IMR-90 (cell line): ENCODE data around the gene HPSE2. TPM values are rescaled to one million over a fixed set of nuclear protein-coding genes. Genes with fewer than 3 reads are reported as not detected.

Source experiments
- ATAC-seq: fragments of 200-7000 bp; cut with Tn5 transposase; 2 replicates; pipeline ENCODE4 v1.9.1; 2020; ENCODE audit warnings: low read depth, mild to moderate bottlenecking, moderate library complexity
- BruUV-seq: library from RNA; stranded (reverse); fragments of 400-500 nt; replicated peaks from 2 replicates; lab custom pipeline; 2021; lab: Mats Ljungman, UMichigan
- CTCF ChIA-PET: fragments of 300-600 bp; formaldehyde crosslinking; extraction: SDS; loops from one replicate; lab custom pipeline; 2021; ENCODE audit warnings: antibody characterized with exemption; lab: Yijun Ruan, JAX
- POLR2A ChIA-PET: fragments of 300-600 bp; sonication (Branson Sonifier 250); formaldehyde crosslinking; loops from one replicate; lab custom pipeline; 2022; ENCODE audit warnings: antibody characterized with exemption; ENCODE audit not compliant: unreplicated experiment; lab: Charles Lee
- DNase-seq: peaks from one replicate; pipeline ENCODE4 v3.0.0; 2013
- H2AFZ ChIP-seq: replicated peaks from 2 replicates; pipeline ENCODE3; 2013; ENCODE audit warnings: low read length, mild to moderate bottlenecking; ENCODE audit not compliant: poor library complexity
- H2AK5ac ChIP-seq: 2 replicates; pipeline ENCODE4 v1.6.1; 2013; ENCODE audit warnings: low read depth, low read length, inconsistent platforms
- H2AK9ac ChIP-seq: replicated peaks from 2 replicates; pipeline ENCODE3; 2013; ENCODE audit warnings: mild to moderate bottlenecking, low read depth, low read length, moderate library complexity; ENCODE audit not compliant: poor library complexity
- H2BK120ac ChIP-seq: 2 replicates; pipeline ENCODE4 v1.6.1; 2013; ENCODE audit warnings: low read depth, low read length, inconsistent platforms
- H2BK15ac ChIP-seq: 3 replicates; pipeline ENCODE4 v1.6.1; 2013; ENCODE audit warnings: low read depth, low read length, inconsistent platforms
- H2BK20ac ChIP-seq: 2 replicates; pipeline ENCODE4 v1.6.1; 2013; ENCODE audit warnings: low read depth, mild to moderate bottlenecking, inconsistent platforms, low read length, moderate library complexity
- H2BK5ac ChIP-seq: 2 replicates; pipeline ENCODE4 v1.6.1; 2013; ENCODE audit warnings: mild to moderate bottlenecking, low read depth, low read length, inconsistent platforms; ENCODE audit not compliant: poor library complexity, severe bottlenecking
- H3K14ac ChIP-seq: replicated peaks from 2 replicates; pipeline ENCODE4 v1.6.1; 2013; ENCODE audit warnings: low read depth, low read length, inconsistent platforms
- H3K18ac ChIP-seq: 2 replicates; pipeline ENCODE4 v1.6.1; 2013; ENCODE audit warnings: low read depth, low read length, control low read depth
- H3K23ac ChIP-seq: 2 replicates; pipeline ENCODE4 v1.6.1; 2013; ENCODE audit warnings: low read depth, low read length, inconsistent platforms
- H3K27ac ChIP-seq: 2 replicates; pipeline ENCODE4 v1.5.1; 2013; ENCODE audit warnings: mild to moderate bottlenecking, control low read depth, low read length; ENCODE audit not compliant: insufficient read depth
- H3K27me3 ChIP-seq: 2 replicates; pipeline ENCODE4 v1.6.1; 2013; ENCODE audit warnings: low read length; ENCODE audit not compliant: control insufficient read depth, insufficient read depth
- H3K36me3 ChIP-seq: 2 replicates; pipeline ENCODE4 v1.6.1; 2013; ENCODE audit warnings: low read length, mixed read lengths; ENCODE audit not compliant: control insufficient read depth, insufficient read depth
- H3K4ac ChIP-seq: 2 replicates; pipeline ENCODE4 v1.6.1; 2013; ENCODE audit warnings: low read depth, low read length, inconsistent platforms
- H3K4me1 ChIP-seq: 2 replicates; pipeline ENCODE4 v1.6.1; 2013; ENCODE audit warnings: low read length, mixed read lengths; ENCODE audit not compliant: control insufficient read depth, insufficient read depth
- H3K4me2 ChIP-seq: 2 replicates; pipeline ENCODE4 v1.6.1; 2013; ENCODE audit warnings: low read depth, mild to moderate bottlenecking, control low read depth, low read length, moderate library complexity
- H3K4me3 ChIP-seq: 2 replicates; pipeline ENCODE4 v1.5.1; 2013; ENCODE audit warnings: low read depth, mild to moderate bottlenecking, control low read depth, low read length, moderate library complexity; ENCODE audit not compliant: insufficient read depth
- H3K56ac ChIP-seq: 2 replicates; pipeline ENCODE4 v1.6.1; 2013; ENCODE audit warnings: low read length, inconsistent platforms; ENCODE audit not compliant: insufficient read depth; ENCODE audit errors: extremely low read depth
- H3K79me1 ChIP-seq, 2 experiments: 2 replicates each; pipeline ENCODE4 v1.6.1; 2013; ENCODE audit warnings: low read length in 2 of 2, inconsistent platforms in 1 of 2, low read depth in 1 of 2
- H3K9ac ChIP-seq: 2 replicates; pipeline ENCODE4 v1.6.1; 2013; ENCODE audit warnings: low read depth, low read length, control low read depth
- H3K9me1 ChIP-seq: 2 replicates; pipeline ENCODE4 v1.6.1; 2013; ENCODE audit warnings: low read length, inconsistent platforms; ENCODE audit not compliant: insufficient read depth
- H3K9me3 ChIP-seq: 2 replicates; pipeline ENCODE4 v1.6.1; 2013; ENCODE audit warnings: low read length; ENCODE audit not compliant: control insufficient read depth, insufficient read depth
- H4K20me1 ChIP-seq: 2 replicates; pipeline ENCODE4 v1.6.1; 2013; ENCODE audit warnings: low read length, inconsistent platforms; ENCODE audit not compliant: insufficient read depth
- H4K5ac ChIP-seq: 2 replicates; pipeline ENCODE4 v1.6.1; 2013; ENCODE audit warnings: mild to moderate bottlenecking, low read depth, low read length, control low read depth
- H4K8ac ChIP-seq, 2 experiments: 2 replicates each; pipeline ENCODE4 v1.6.1; 2013; ENCODE audit warnings: low read depth in 2 of 2, low read length in 2 of 2, control low read depth in 1 of 2, inconsistent platforms in 1 of 2
- H4K91ac ChIP-seq: 2 replicates; pipeline ENCODE4 v1.6.1; 2013; ENCODE audit warnings: low read depth, low read length, inconsistent platforms; ENCODE audit not compliant: insufficient read depth
- ELK1 ChIP-seq: fragments of 150-350 bp; IDR thresholded peaks from 2 replicates; pipeline ENCODE4 v1.6.1; 2016; ENCODE audit warnings: low read depth, mild to moderate bottlenecking, low read length, moderate library complexity, borderline replicate concordance
- RFX5 ChIP-seq: IDR thresholded peaks from 2 replicates; pipeline ENCODE4 v1.8.0; 2012; ENCODE audit warnings: low read depth, mild to moderate bottlenecking, low read length, moderate library complexity
- SMC3 ChIP-seq: fragments of 150-350 bp; IDR thresholded peaks from 2 replicates; pipeline ENCODE4 v1.6.1; 2016; ENCODE audit warnings: low read depth, mild to moderate bottlenecking, antibody characterized with exemption, low read length, moderate library complexity
- WGBS, 2 experiments: methylation state at CpG; one replicate each; pipeline versions ENCODE4 v1.1.5 to v1.1.7; 2013; ENCODE audit warnings: missing lambda C conversion rate in 2 of 2; ENCODE audit not compliant: insufficient read length in 1 of 2; ENCODE audit errors: extremely low coverage in 2 of 2; 5-methylcytosine and 5-hydroxymethylcytosine counted together
- dilution Hi-C: fragments of 300-500 bp; cut with HindIII; formaldehyde crosslinking; loops from one replicate; pipeline ENCODE4 v1.14.3; 2018; ENCODE audit warnings: low sequenced_read_pairs; ENCODE audit not compliant: unreplicated experiment
- in situ Hi-C: fragments of 300-500 bp; cut with MboI; formaldehyde crosslinking; loops from 3 replicates; pipeline ENCODE4 v1.14.3; 2019; ENCODE audit warnings: low sequenced_read_pairs, inconsistent platforms, mixed read lengths
- intact Hi-C: fragments of 100-400 bp; cut with micrococcal nuclease; formaldehyde crosslinking; loops from 2 replicates; pipeline ENCODE4 v1.10.0; 2022
- polyA plus RNA-seq, 3 experiments: library from polyadenylated mRNA; depleted of rRNA; stranded (reverse); fragments of >200 nt; gene quantifications; 2 replicates each; pipeline ENCODE4 v1.2.3, GENCODE V29; 2012; ENCODE audit warnings: low replicate concordance in 1 of 3
- total RNA-seq: library from RNA; depleted of rRNA; stranded (reverse); fragments of >200 nt; gene quantifications from 2 replicates; pipeline ENCODE4 v1.2.3, GENCODE V29; 2012

The HPSE2 gene
- total and polyA plus RNA-seq, 2 of the 4 experiments (the other 2 are of a cell fraction), result not detected

- WGBS, 2 experiments, result no CpG with 5 or more reads among the region's 1 CpG
- dilution Hi-C loops, result no loop called here
- no peak overlapping the region for H3K56ac ChIP-seq
- no peak overlapping the region for H3K27ac ChIP-seq
- no peak overlapping the region for H3K9ac ChIP-seq
- H2BK20ac ChIP-seq, result no peak overlapping the region
- no peak overlapping the region for H3K4ac ChIP-seq
- no peak overlapping the region for H3K14ac ChIP-seq
- no peak overlapping the region for H3K23ac ChIP-seq
- no peak overlapping the region for H2BK5ac ChIP-seq
- TF ChIP-seq SMC3 (no peak), ELK1 (no peak), RFX5 (no peak)
- H3K4me2 ChIP-seq, result no peak overlapping the region
- H4K91ac ChIP-seq, result no peak overlapping the region
- H3K4me3 ChIP-seq, result no peak overlapping the region
- H4K8ac ChIP-seq, result no peak overlapping the region
- no peak overlapping the region for H2BK15ac ChIP-seq
- no peak overlapping the region for H4K5ac ChIP-seq
- peaks cover 9% of the 10 kb centered on the region; the same call in 1 of the 2 replicates for H3K4me1 ChIP-seq
- intact Hi-C loops, result no loop called here
- no peaks in the 10 kb centered on the region for H3K27me3 ChIP-seq
- in situ Hi-C loops, result no loop called here
- H3K36me3 ChIP-seq, result peaks cover 58% of the 10 kb centered on the region
- H2AK9ac ChIP-seq, result no peak overlapping the region
- H2AK5ac ChIP-seq, result no peak overlapping the region
- H2BK120ac ChIP-seq, result no peak overlapping the region
- no peaks in the 10 kb centered on the region for H3K9me3 ChIP-seq
- DNase-seq (no peak), ATAC-seq (no peak)
- ChIA-PET POLR2A (no interaction called here), CTCF (interaction anchor here (0.7 to 0.8 kb wide), 2 partner anchors 10 to 16 kb away, joined by 3 to 5 read pairs; no protein-coding TSS in a partner anchor)
- no peak overlapping the region for H2AFZ ChIP-seq
- H3K9me1 ChIP-seq, result peaks cover 12% of the 10 kb centered on the region
- peaks cover under 1 to 3% of the 10 kb centered on the region in 2 experiments; a peak in 2 of 4 replicates for H3K79me1 ChIP-seq
- no peak overlapping the region for H3K18ac ChIP-seq
- BruUV-seq, result no TSS peak
- no peaks in the 10 kb centered on the region for H4K20me1 ChIP-seq
Observed at GRCh38 chr10:98432330-98432729, 803.3 kb downstream of the HPSE2 start.
